Measurements from ENCODE around the gene SNRNP27.
"Not testable (repeated sequence)": the region's sequence is repeated elsewhere in the genome, so short reads cannot be mapped to it uniquely, and the experiment has no call there.

Gene SNRNP27

GRCh38 chr2:69893684-69894551 is at the start of gene SNRNP27:
Gene SNRNP27, plus strand, starts transcription at chr2:69893956. Its CDS starts 29 bp downstream, at chr2:69893985.
- peak; percentile 56 for DNase-seq

- DNase-seq, result no peak
These were observed 49.8 kb upstream of the SNRNP27 start for GRCh38 chr2:69843993-69844392.

- no peak for DNase-seq
These were observed 49.2 kb upstream of the SNRNP27 start for GRCh38 chr2:69844560-69844959.

GRCh38 chr2:69846182-69847067 is 47.3 kb upstream of the SNRNP27 start:
- DNase-seq, result no peak

- DNase-seq, result no peak
These were observed 46.5 kb upstream of the SNRNP27 start for GRCh38 chr2:69847068-69847828.

- no peak for DNase-seq
These were observed 45.5 kb upstream of the SNRNP27 start for GRCh38 chr2:69848186-69848790.

GRCh38 chr2:69858261-69858660 is 35.5 kb upstream of the SNRNP27 start:
- no peak for DNase-seq

- DNase-seq, result no peak
These were observed 30.5 kb upstream of the SNRNP27 start for GRCh38 chr2:69863298-69863697.

- no peak for DNase-seq
These were observed 5.3 kb upstream of the SNRNP27 start for GRCh38 chr2:69888451-69888850.

- DNase-seq, result no peak
These were observed 4.5 kb upstream of the SNRNP27 start for GRCh38 chr2:69889302-69889701.

- no peak for DNase-seq
These were observed 2.9 kb upstream of the SNRNP27 start for GRCh38 chr2:69890881-69891280.

GRCh38 chr2:69892838-69893424 is 825 bp upstream of the SNRNP27 start:
- DNase-seq, result not testable (repeated sequence)

GRCh38 chr2:69894737-69895136 is 981 bp downstream of the SNRNP27 start:
- DNase-seq, result not testable (repeated sequence)

GRCh38 chr2:69902213-69902922 is 8.6 kb downstream of the SNRNP27 start:
- no peak for DNase-seq

GRCh38 chr2:69907216-69907615 is 13.5 kb downstream of the SNRNP27 start:
- DNase-seq, result no peak

GRCh38 chr2:69911985-69912563 is 18.3 kb downstream of the SNRNP27 start:
- DNase-seq, result peak; percentile 5

- DNase-seq, result peak; percentile 100
These were observed 20.6 kb downstream of the SNRNP27 start for GRCh38 chr2:69914164-69914949.

GRCh38 chr2:69914950-69915945 is 21.5 kb downstream of the SNRNP27 start, which contains the start of gene MXD1:
Gene MXD1, plus strand, starts transcription at chr2:69915109. Its CDS starts 222 bp downstream, at chr2:69915331.
- DNase-seq, result peak; percentile 8

GRCh38 chr2:69916106-69916505 is 22.4 kb downstream of the SNRNP27 start:
- DNase-seq, result no peak

Data from NCI-H510A (cell line).